Neural progenitor cell (in vitro differentiated cells): ENCODE data around the gene GREB1L. TPM values are rescaled to one million over a fixed set of nuclear protein-coding genes. Genes with fewer than 3 reads are reported as not detected.
A peak's percentile ranks its signal among the peaks of the same experiment; 100 is the strongest.

Source experiments
- DNase-seq: peaks from one replicate; pipeline ENCODE4 v3.0.0-alpha.2; 2016; ENCODE audit warnings: low spot score
- H2AFZ ChIP-seq: fragments of 200-600 bp; sonication (generic); replicated peaks from 2 replicates; pipeline ENCODE4 v1.6.1; 2016; ENCODE audit warnings: antibody characterized with exemption
- H3F3A ChIP-seq: fragments of 200-600 bp; sonication (generic); 2 replicates; pipeline ENCODE4 v1.6.1; 2016; ENCODE audit warnings: antibody characterized with exemption, low read depth
- H3K27ac ChIP-seq: fragments of 200-600 bp; sonication (generic); 2 replicates; pipeline ENCODE4 v1.5.1; 2016; ENCODE audit warnings: mild to moderate bottlenecking
- H3K27me3 ChIP-seq: fragments of 200-600 bp; sonication (generic); 2 replicates; pipeline ENCODE4 v1.6.1; 2016; ENCODE audit warnings: mild to moderate bottlenecking, moderate library complexity
- H3K36me3 ChIP-seq: fragments of 200-600 bp; sonication (generic); 2 replicates; pipeline ENCODE4 v1.5.1; 2016
- H3K4me1 ChIP-seq: fragments of 200-600 bp; sonication (generic); 2 replicates; pipeline ENCODE4 v1.6.1; 2016; ENCODE audit warnings: mixed run types
- H3K4me2 ChIP-seq: fragments of 200-600 bp; sonication (generic); 2 replicates; pipeline ENCODE4 v1.6.1; 2016
- H3K4me3 ChIP-seq: fragments of 200-600 bp; sonication (generic); 2 replicates; pipeline ENCODE4 v1.5.1; 2016
- H3K79me2 ChIP-seq: fragments of 200-600 bp; sonication (generic); 2 replicates; pipeline ENCODE4 v1.6.1; 2016; ENCODE audit warnings: low read depth
- H3K9ac ChIP-seq: fragments of 200-600 bp; sonication (generic); 2 replicates; pipeline ENCODE4 v1.6.1; 2016
- H3K9me3 ChIP-seq: fragments of 200-600 bp; sonication (generic); 2 replicates; pipeline ENCODE4 v1.5.1; 2016; ENCODE audit warnings: low read depth
- H4K20me1 ChIP-seq: fragments of 200-600 bp; sonication (generic); 2 replicates; pipeline ENCODE4 v1.6.1; 2016; ENCODE audit warnings: low read depth
- H3K27ac Mint-ChIP-seq: 3 replicates; pipeline ENCODE4 v1.8.0; 2021; ENCODE audit warnings: mixed read lengths
- H3K27me3 Mint-ChIP-seq: 2 replicates; pipeline ENCODE4 v1.8.0; 2022; ENCODE audit warnings: low read depth, mild to moderate bottlenecking, inconsistent platforms, moderate library complexity, mixed read lengths; ENCODE audit not compliant: insufficient read depth
- H3K36me3 Mint-ChIP-seq: 3 replicates; pipeline ENCODE4 v1.8.0; 2021; ENCODE audit warnings: mixed read lengths
- H3K4me1 Mint-ChIP-seq: 3 replicates; pipeline ENCODE4 v1.8.0; 2021; ENCODE audit warnings: mixed read lengths
- H3K4me3 Mint-ChIP-seq: 3 replicates; pipeline ENCODE4 v1.8.0; 2021; ENCODE audit warnings: mild to moderate bottlenecking, moderate library complexity, mixed read lengths
- H3K9me3 Mint-ChIP-seq: 3 replicates; pipeline ENCODE4 v1.8.0; 2020; ENCODE audit warnings: mixed read lengths
- CTCF ChIP-seq: fragments of 200-600 bp; sonication (generic); IDR thresholded peaks from 2 replicates; pipeline ENCODE4 v1.5.1; 2017; ENCODE audit warnings: antibody characterized with exemption, mild to moderate bottlenecking
- EZH2 ChIP-seq: fragments of 200-600 bp; sonication (generic); IDR thresholded peaks from 2 replicates; pipeline ENCODE4 v1.6.1; 2017; ENCODE audit warnings: antibody characterized with exemption, mild to moderate bottlenecking, moderate library complexity
- EZH2phosphoT487 ChIP-seq: fragments of 200-600 bp; sonication (generic); IDR thresholded peaks from 2 replicates; pipeline ENCODE4 v1.6.1; 2017; ENCODE audit warnings: antibody characterized with exemption
- total RNA-seq: library from RNA; depleted of rRNA; stranded (reverse); fragments of >200 nt; gene quantifications from 2 replicates; pipeline ENCODE4 v1.2.3, GENCODE V29; 2015; ENCODE audit warnings: low replicate concordance

Gene GREB1L
- total RNA-seq, 1 donor from 2014 or later = 278 TPM

- H3K9ac ChIP-seq = no peak overlapping the region
- TF ChIP-seq CTCF (no peak), EZH2phosphoT487 (no peak), EZH2 (no peak)
- H3K27ac ChIP-seq = peak overlapping the region; percentile 48
- no peak for DNase-seq
- H3K36me3 ChIP-seq = peaks cover 55% of the 10 kb centered on the region
- H3K4me1 ChIP-seq = no peaks in the 10 kb centered on the region
- no peak overlapping the region for H3K4me2 ChIP-seq
- H2AFZ ChIP-seq = no peak overlapping the region
- no peaks in the 10 kb centered on the region for H3K9me3 Mint-ChIP-seq
- no peak overlapping the region for H3K27ac Mint-ChIP-seq
- H3K4me1 Mint-ChIP-seq = no peaks in the 10 kb centered on the region
- no peak overlapping the region for H3K4me3 ChIP-seq
- no peak overlapping the region for H3K4me3 Mint-ChIP-seq
- H3K9me3 ChIP-seq = no peaks in the 10 kb centered on the region
- peaks cover 30% of the 10 kb centered on the region for H3K79me2 ChIP-seq
- peaks cover 55% of the 10 kb centered on the region for H3F3A ChIP-seq
- no peaks in the 10 kb centered on the region for H3K27me3 ChIP-seq
- peaks cover 11% of the 10 kb centered on the region for H4K20me1 ChIP-seq
- peaks cover 43% of the 10 kb centered on the region for H3K36me3 Mint-ChIP-seq
- H3K27me3 Mint-ChIP-seq = no peaks in the 10 kb centered on the region
Measured at GRCh38 chr18:21441670-21442069, 199.6 kb downstream of the GREB1L start.

GRCh38 chr18:21443776-21444464, 201.9 kb downstream of the GREB1L start:
- H3K36me3 Mint-ChIP-seq = peaks cover 34% of the 10 kb centered on the region
- no peak overlapping the region for H3K4me3 Mint-ChIP-seq
- no peaks in the 10 kb centered on the region for H3K27me3 ChIP-seq
- H3K9ac ChIP-seq = no peak overlapping the region
- H3K9me3 Mint-ChIP-seq = no peaks in the 10 kb centered on the region
- H3K27me3 Mint-ChIP-seq = peaks cover 3% of the 10 kb centered on the region
- no peak for TF ChIP-seq EZH2phosphoT487
- no peak for TF ChIP-seq EZH2
- TF ChIP-seq CTCF = no peak
- H3K79me2 ChIP-seq = peaks cover 41% of the 10 kb centered on the region
- H4K20me1 ChIP-seq = peaks cover 6% of the 10 kb centered on the region
- no peak overlapping the region for H3K4me3 ChIP-seq
- H3K4me1 Mint-ChIP-seq = no peaks in the 10 kb centered on the region
- H3K27ac Mint-ChIP-seq = no peak overlapping the region
- H3K4me2 ChIP-seq = no peak overlapping the region
- H3K36me3 ChIP-seq = peaks cover 41% of the 10 kb centered on the region
- no peaks in the 10 kb centered on the region for H3K9me3 ChIP-seq
- DNase-seq = no peak
- peak overlapping the region; percentile 54 for H3K27ac ChIP-seq
- H3K4me1 ChIP-seq = no peaks in the 10 kb centered on the region
- peaks cover 50% of the 10 kb centered on the region for H3F3A ChIP-seq
- H2AFZ ChIP-seq = no peak overlapping the region

GRCh38 chr18:21444465-21445212, 202.6 kb downstream of the GREB1L start:
- peaks cover 3% of the 10 kb centered on the region for H3K27me3 Mint-ChIP-seq
- peaks cover 31% of the 10 kb centered on the region for H3K36me3 Mint-ChIP-seq
- Histone ChIP-seq H3K9me3 (no peaks in the 10 kb centered on the region), H4K20me1 (peaks cover 7% of the 10 kb centered on the region), H3K4me1 (no peaks in the 10 kb centered on the region), H3K9ac (no peak overlapping the region), H3K36me3 (peaks cover 35% of the 10 kb centered on the region), H3K27ac (peak overlapping the region; percentile 54), H3F3A (peaks cover 47% of the 10 kb centered on the region), H3K4me3 (no peak overlapping the region), H3K79me2 (peaks cover 45% of the 10 kb centered on the region), H3K27me3 (no peaks in the 10 kb centered on the region), H2AFZ (no peak overlapping the region), H3K4me2 (no peak overlapping the region)
- no peak overlapping the region for H3K4me3 Mint-ChIP-seq
- H3K4me1 Mint-ChIP-seq = no peaks in the 10 kb centered on the region
- H3K9me3 Mint-ChIP-seq = no peaks in the 10 kb centered on the region
- TF ChIP-seq EZH2 = no peak
- TF ChIP-seq CTCF = peak; percentile 78
- TF ChIP-seq EZH2phosphoT487 = no peak
- H3K27ac Mint-ChIP-seq = no peak overlapping the region
- DNase-seq = peak; percentile 65
